Mammary epithelial cell (primary cell): ENCODE results near the gene DPF1.

Source experiments
- EZH2 ChIP-seq: IDR thresholded peaks from 2 replicates; pipeline ENCODE4 v1.6.1; 2012; ENCODE audit warnings: low read length, inconsistent platforms, borderline replicate concordance
- TF ChIP-seq, protein P1 (sequence below), 2 donors: IDR thresholded peaks in 1 of 2; conservative IDR thresholded peaks in 1 of 2; 2 replicates each; pipeline ENCODE4 v1.5.1; 2011 to 2012; ENCODE audit warnings: inconsistent platforms in 2 of 2, low read length in 2 of 2, mild to moderate bottlenecking in 2 of 2, control low read depth in 1 of 2, low read depth in 1 of 2; ENCODE audit not compliant: insufficient read depth in 1 of 2; ENCODE audit errors: extremely low read depth in 1 of 2

- TF ChIP-seq, protein P1, sequence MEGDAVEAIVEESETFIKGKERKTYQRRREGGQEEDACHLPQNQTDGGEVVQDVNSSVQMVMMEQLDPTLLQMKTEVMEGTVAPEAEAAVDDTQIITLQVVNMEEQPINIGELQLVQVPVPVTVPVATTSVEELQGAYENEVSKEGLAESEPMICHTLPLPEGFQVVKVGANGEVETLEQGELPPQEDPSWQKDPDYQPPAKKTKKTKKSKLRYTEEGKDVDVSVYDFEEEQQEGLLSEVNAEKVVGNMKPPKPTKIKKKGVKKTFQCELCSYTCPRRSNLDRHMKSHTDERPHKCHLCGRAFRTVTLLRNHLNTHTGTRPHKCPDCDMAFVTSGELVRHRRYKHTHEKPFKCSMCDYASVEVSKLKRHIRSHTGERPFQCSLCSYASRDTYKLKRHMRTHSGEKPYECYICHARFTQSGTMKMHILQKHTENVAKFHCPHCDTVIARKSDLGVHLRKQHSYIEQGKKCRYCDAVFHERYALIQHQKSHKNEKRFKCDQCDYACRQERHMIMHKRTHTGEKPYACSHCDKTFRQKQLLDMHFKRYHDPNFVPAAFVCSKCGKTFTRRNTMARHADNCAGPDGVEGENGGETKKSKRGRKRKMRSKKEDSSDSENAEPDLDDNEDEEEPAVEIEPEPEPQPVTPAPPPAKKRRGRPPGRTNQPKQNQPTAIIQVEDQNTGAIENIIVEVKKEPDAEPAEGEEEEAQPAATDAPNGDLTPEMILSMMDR (conservative IDR thresholded peaks at IDR 0.05 in 1 of 2, IDR thresholded peaks at IDR 0.05 in 1 of 2; ENCODE audit: extremely low read depth in 1 of 2, insufficient read depth in 1 of 2, low read depth in 1 of 2, low read length in 2 of 2) = no peak
- no peak for TF ChIP-seq EZH2
Measured at GRCh38 chr19:38170334-38170733, 53.7 kb downstream of the DPF1 start.
